NCI-H1694 (cell line): ENCODE results near the gene TMEM181.

Experiments
- DNase-seq: peaks from one replicate; lab custom pipeline; 2025; lab: John Stamatoyannopoulos, UW

The TMEM181 gene

GRCh38 chr6:158564243-158565121, 4.6 kb downstream of the TMEM181 start:
- no peak for DNase-seq

GRCh38 chr6:158565122-158565429, 5.2 kb downstream of the TMEM181 start:
- no peak for DNase-seq

- no peak for DNase-seq
These were observed 5.7 kb downstream of the TMEM181 start for GRCh38 chr6:158565482-158566040.

GRCh38 chr6:158566207-158566818, 6.4 kb downstream of the TMEM181 start:
- DNase-seq: no peak

- DNase-seq: no peak
These were observed 7.3 kb downstream of the TMEM181 start for GRCh38 chr6:158567152-158567551.

- no peak for DNase-seq
These were observed 8.0 kb downstream of the TMEM181 start for GRCh38 chr6:158567871-158568401.

GRCh38 chr6:158568549-158568948, 8.7 kb downstream of the TMEM181 start:
- DNase-seq: no peak

GRCh38 chr6:158569036-158569435, 9.1 kb downstream of the TMEM181 start:
- no peak for DNase-seq

GRCh38 chr6:158570681-158570962, 10.7 kb downstream of the TMEM181 start:
- no peak for DNase-seq

GRCh38 chr6:158571826-158572652, 12.1 kb downstream of the TMEM181 start:
- DNase-seq: no peak

GRCh38 chr6:158572653-158573541, 13.0 kb downstream of the TMEM181 start:
- DNase-seq: no peak

- DNase-seq: no peak
These were observed 13.6 kb downstream of the TMEM181 start for GRCh38 chr6:158573542-158573931.

- DNase-seq: no peak
These were observed 14.9 kb downstream of the TMEM181 start for GRCh38 chr6:158574800-158575199.

- DNase-seq: no peak
These were observed 15.7 kb downstream of the TMEM181 start for GRCh38 chr6:158575550-158575949.

- no peak for DNase-seq
These were observed 24.4 kb downstream of the TMEM181 start for GRCh38 chr6:158584236-158584651.

- no peak for DNase-seq
These were observed 26.8 kb downstream of the TMEM181 start for GRCh38 chr6:158586652-158587051.

- DNase-seq: peak; percentile 47
These were observed 29.5 kb downstream of the TMEM181 start for GRCh38 chr6:158589366-158589765.

GRCh38 chr6:158591134-158591809, 31.4 kb downstream of the TMEM181 start:
- no peak for DNase-seq

- DNase-seq: no peak
These were observed 31.9 kb downstream of the TMEM181 start for GRCh38 chr6:158591810-158592209.

- DNase-seq: no peak
These were observed 33.8 kb downstream of the TMEM181 start for GRCh38 chr6:158593670-158594069.

GRCh38 chr6:158595223-158595622, 35.3 kb downstream of the TMEM181 start:
- no peak for DNase-seq
